ENCODE results near the gene TINAGL1.
"Not testable (repeated sequence)": the region's sequence is repeated elsewhere in the genome, so short reads cannot be mapped to it uniquely, and the experiment has no call there.

The TINAGL1 gene

GRCh38 chr1:31583995-31584868, 7.9 kb downstream of the TINAGL1 start:
- DNase-seq (ENCODE audit: low read depth), result no peak

GRCh38 chr1:31584869-31585735, 8.8 kb downstream of the TINAGL1 start:
- no peak for DNase-seq (ENCODE audit: low read depth)

GRCh38 chr1:31585736-31586365, 9.5 kb downstream of the TINAGL1 start:
- no peak for DNase-seq (ENCODE audit: low read depth)

GRCh38 chr1:31586376-31587327, 10.3 kb downstream of the TINAGL1 start:
- no peak for DNase-seq (ENCODE audit: low read depth)

GRCh38 chr1:31587328-31587699, 11.0 kb downstream of the TINAGL1 start:
- DNase-seq (ENCODE audit: low read depth), result not testable (repeated sequence)

- no peak for DNase-seq (ENCODE audit: low read depth)
Measured at GRCh38 chr1:31587720-31588423, 11.6 kb downstream of the TINAGL1 start.

GRCh38 chr1:31588751-31589515, 12.6 kb downstream of the TINAGL1 start:
- no peak for DNase-seq (ENCODE audit: low read depth)

GRCh38 chr1:31591425-31592093, 15.2 kb downstream of the TINAGL1 start:
- no peak for DNase-seq (ENCODE audit: low read depth)

- DNase-seq (ENCODE audit: low read depth), result no peak
Measured at GRCh38 chr1:31592132-31592531, 15.8 kb downstream of the TINAGL1 start.

- DNase-seq (ENCODE audit: low read depth), result no peak
Measured at GRCh38 chr1:31593136-31593665, 16.9 kb downstream of the TINAGL1 start.

- DNase-seq (ENCODE audit: low read depth), result peak; percentile 48
Measured at GRCh38 chr1:31593770-31594632, 17.7 kb downstream of the TINAGL1 start.

GRCh38 chr1:31595836-31596736, 19.8 kb downstream of the TINAGL1 start:
- no peak for DNase-seq (ENCODE audit: low read depth)

GRCh38 chr1:31596737-31597097, 20.4 kb downstream of the TINAGL1 start:
- no peak for DNase-seq (ENCODE audit: low read depth)

- DNase-seq (ENCODE audit: low read depth), result no peak
Measured at GRCh38 chr1:31598980-31599379, 22.7 kb downstream of the TINAGL1 start.

- DNase-seq (ENCODE audit: low read depth), result no peak
Measured at GRCh38 chr1:31600641-31601040, 24.3 kb downstream of the TINAGL1 start.

- no peak for DNase-seq (ENCODE audit: low read depth)
Measured at GRCh38 chr1:31602081-31602480, 25.8 kb downstream of the TINAGL1 start.

GRCh38 chr1:31605908-31606427, 29.7 kb downstream of the TINAGL1 start:
- DNase-seq (ENCODE audit: low read depth), result no peak

Data from GM04504 (cell line).